Trophoblast cell (in vitro differentiated cells and primary cell): ENCODE data around the gene TFIP11.

Experiments used
- DNase-seq, 2 donors: peaks; one replicate each; pipeline ENCODE4 v3.0.0-alpha.2; 2016
- H2AFZ ChIP-seq: 2 replicates; pipeline ENCODE4 v1.6.1; 2013; ENCODE audit warnings: low read length, moderate library complexity, mild to moderate bottlenecking; ENCODE audit not compliant: insufficient read depth, poor library complexity
- H2AK5ac ChIP-seq: 2 replicates; pipeline ENCODE4 v1.6.1; 2013; ENCODE audit warnings: mild to moderate bottlenecking, low read length
- H2BK120ac ChIP-seq: 2 replicates; pipeline ENCODE4 v1.6.1; 2013; ENCODE audit warnings: low read length, mild to moderate bottlenecking, moderate library complexity; ENCODE audit not compliant: insufficient read depth, poor library complexity
- H2BK12ac ChIP-seq: 2 replicates; pipeline ENCODE4 v1.6.1; 2013; ENCODE audit warnings: mild to moderate bottlenecking, low read length, moderate library complexity
- H2BK5ac ChIP-seq: 2 replicates; pipeline ENCODE4 v1.6.1; 2013; ENCODE audit warnings: low read length, low read depth, moderate library complexity, mild to moderate bottlenecking; ENCODE audit not compliant: poor library complexity
- H3K14ac ChIP-seq: 2 replicates; pipeline ENCODE4 v1.6.1; 2013; ENCODE audit warnings: mild to moderate bottlenecking, low read length
- H3K18ac ChIP-seq: 2 replicates; pipeline ENCODE4 v1.6.1; 2013; ENCODE audit warnings: mild to moderate bottlenecking, low read length
- H3K23ac ChIP-seq: 2 replicates; pipeline ENCODE4 v1.6.1; 2013; ENCODE audit warnings: low read length
- H3K27ac ChIP-seq: 2 replicates; pipeline ENCODE4 v1.5.1; 2013; ENCODE audit warnings: low read depth, mild to moderate bottlenecking, inconsistent platforms, low read length, moderate library complexity
- H3K27me3 ChIP-seq: 2 replicates; pipeline ENCODE4 v1.6.1; 2013; ENCODE audit warnings: inconsistent platforms, mild to moderate bottlenecking, low read length, moderate library complexity; ENCODE audit not compliant: insufficient read depth
- H3K36me3 ChIP-seq, 2 experiments: 1 replicate in 1 of 2; 2 replicates in 1 of 2; pipeline ENCODE4 v1.6.1; 2013; ENCODE audit warnings: low read length in 2 of 2, mild to moderate bottlenecking in 2 of 2, moderate library complexity in 1 of 2; ENCODE audit not compliant: insufficient read depth in 2 of 2, control insufficient read depth in 1 of 2
- H3K4ac ChIP-seq: 2 replicates; pipeline ENCODE4 v1.6.1; 2013; ENCODE audit warnings: low read depth, mild to moderate bottlenecking, low read length, moderate library complexity
- H3K4me1 ChIP-seq, 2 experiments: 1 replicate in 1 of 2; 2 replicates in 1 of 2; pipeline ENCODE4 v1.6.1; 2013; ENCODE audit warnings: low read length in 2 of 2, mild to moderate bottlenecking in 2 of 2, moderate library complexity in 1 of 2; ENCODE audit not compliant: insufficient read depth in 2 of 2, control insufficient read depth in 1 of 2
- H3K4me2 ChIP-seq: 2 replicates; pipeline ENCODE4 v1.6.1; 2013; ENCODE audit warnings: inconsistent platforms, mild to moderate bottlenecking, low read length, moderate library complexity
- H3K4me3 ChIP-seq: 2 replicates; pipeline ENCODE4 v1.5.1; 2013; ENCODE audit warnings: mild to moderate bottlenecking, low read depth, low read length, inconsistent platforms
- H3K79me1 ChIP-seq: one replicate; pipeline ENCODE4 v1.6.1; 2013; ENCODE audit warnings: low read length
- H3K79me2 ChIP-seq: 2 replicates; pipeline ENCODE4 v1.6.1; 2013; ENCODE audit warnings: low read length, mild to moderate bottlenecking; ENCODE audit not compliant: control insufficient read depth, insufficient read depth, poor library complexity
- H3K9ac ChIP-seq: 2 replicates; pipeline ENCODE4 v1.6.1; 2013; ENCODE audit warnings: mild to moderate bottlenecking, low read length
- H3K9me3 ChIP-seq: 2 replicates; pipeline ENCODE4 v1.6.1; 2013; ENCODE audit warnings: low read depth, mild to moderate bottlenecking, control low read depth, inconsistent platforms, low read length; ENCODE audit not compliant: insufficient read depth
- H4K12ac ChIP-seq: 2 replicates; pipeline ENCODE4 v1.6.1; 2013; ENCODE audit warnings: low read depth, mild to moderate bottlenecking, low read length, moderate library complexity
- H4K8ac ChIP-seq: 2 replicates; pipeline ENCODE4 v1.6.1; 2013; ENCODE audit warnings: low read depth, mild to moderate bottlenecking, low read length, moderate library complexity
- H4K91ac ChIP-seq: one replicate; pipeline ENCODE4 v1.6.1; 2013; ENCODE audit warnings: low read depth, mild to moderate bottlenecking, low read length, moderate library complexity
- WGBS: extraction: QIAGEN DNeasy Blood & Tissue Kit; methylation state at CpG from one replicate; pipeline ENCODE4 v1.1.7; 2013; ENCODE audit warnings: missing lambda C conversion rate; ENCODE audit not compliant: insufficient read length, insufficient coverage; ENCODE audit errors: extremely low coverage; 5-methylcytosine and 5-hydroxymethylcytosine counted together

Gene TFIP11

GRCh38 chr22:26485806-26486390 is 26.4 kb downstream of the TFIP11 start:
- H3K4me1 ChIP-seq, result peaks cover 2 to 5% of the 10 kb centered on the region in 2 experiments
- H2BK12ac ChIP-seq, result no peak overlapping the region
- no peaks in the 10 kb centered on the region for H3K27me3 ChIP-seq
- H3K79me1 ChIP-seq, result peaks cover 9% of the 10 kb centered on the region
- no peaks in the 10 kb centered on the region for H3K9me3 ChIP-seq
- H3K4ac ChIP-seq, result peak overlapping the region; percentile 59
- no peak overlapping the region for H4K8ac ChIP-seq
- H4K91ac ChIP-seq, result no peak overlapping the region
- no peak overlapping the region for H2AK5ac ChIP-seq
- H3K27ac ChIP-seq, result no peak overlapping the region
- no peak overlapping the region for H4K12ac ChIP-seq
- H3K4me2 ChIP-seq, result no peak overlapping the region
- WGBS, result no CpG with 5 or more reads among the region's 3 CpGs
- H2BK120ac ChIP-seq, result no peak overlapping the region
- peaks cover 7% of the 10 kb centered on the region for H3K79me2 ChIP-seq
- H2BK5ac ChIP-seq, result no peak overlapping the region
- H2AFZ ChIP-seq, result no peak overlapping the region
- H3K36me3 ChIP-seq, result peaks cover 10 to 36% of the 10 kb centered on the region in 2 experiments
- no peak overlapping the region for H3K14ac ChIP-seq
- H3K9ac ChIP-seq, result peak overlapping the region; percentile 51
- no peak overlapping the region for H3K18ac ChIP-seq
- no peak overlapping the region for H3K23ac ChIP-seq
- DNase-seq, result no peak
- no peak overlapping the region for H3K4me3 ChIP-seq

- Histone ChIP-seq H3K79me1 (peaks cover 9% of the 10 kb centered on the region), H2AFZ (no peak overlapping the region)
Measured at GRCh38 chr22:26485013-26485412, 27.3 kb downstream of the TFIP11 start.

GRCh38 chr22:26484360-26484706 is 27.9 kb downstream of the TFIP11 start:
- H4K91ac ChIP-seq, result no peak overlapping the region
- H2BK12ac ChIP-seq, result no peak overlapping the region
- WGBS, result no CpG with 5 or more reads among the region's 6 CpGs

More at GRCh38 chr22:26485013-26485412, 27.3 kb downstream of the TFIP11 start:
- Histone ChIP-seq H3K4me2 (no peak overlapping the region), H3K27me3 (no peaks in the 10 kb centered on the region), H2AK5ac (no peak overlapping the region), H3K9ac (no peak overlapping the region), H3K27ac (no peak overlapping the region), H3K18ac (no peak overlapping the region), H3K4ac (peak overlapping the region; percentile 41), H3K14ac (no peak overlapping the region), H3K36me3 (peaks cover 10 to 32% of the 10 kb centered on the region in 2 experiments), H3K9me3 (no peaks in the 10 kb centered on the region), H3K4me3 (no peak overlapping the region), H4K8ac (no peak overlapping the region), H2BK120ac (no peak overlapping the region), H3K79me2 (peaks cover 7% of the 10 kb centered on the region), H2BK5ac (no peak overlapping the region), H2BK12ac (no peak overlapping the region), H4K12ac (no peak overlapping the region), H4K91ac (no peak overlapping the region), H3K4me1 (peaks cover 7 to 13% of the 10 kb centered on the region in 2 experiments), H3K23ac (no peak overlapping the region)
- WGBS, result no CpG with 5 or more reads among the region's 7 CpGs
- no peak for DNase-seq

GRCh38 chr22:26483439-26484359 is 28.6 kb downstream of the TFIP11 start, which contains the start of the genes HPS4 and SRRD:
Gene HPS4 (minus strand): TSS chr22:26483783. CDS start chr22:26481762, 2,021 bp downstream.
Gene SRRD (plus strand): TSS chr22:26483877. CDS start chr22:26483891, 14 bp downstream.
- Histone ChIP-seq H4K12ac (peak within 1 kb of the TSS; percentile 93), H2AFZ (peak within 1 kb of the TSS; percentile 82), H4K91ac (peak within 1 kb of the TSS; percentile 98), H2BK120ac (peak within 1 kb of the TSS; percentile 92), H2BK5ac (peak within 1 kb of the TSS; percentile 97), H3K4me2 (peak within 1 kb of the TSS; percentile 84), H4K8ac (peak within 1 kb of the TSS; percentile 98), H3K4me3 (peak within 1 kb of the TSS; percentile 78), H3K79me2 (peaks cover 7% of the 10 kb centered on the region), H3K4ac (peak within 1 kb of the TSS; percentile 91), H3K14ac (peak within 1 kb of the TSS; percentile 88), H3K9me3 (no peaks in the 10 kb centered on the region), H2BK12ac (no peak within 1 kb of the TSS), H3K79me1 (peaks cover 9% of the 10 kb centered on the region), H2AK5ac (peak within 1 kb of the TSS; percentile 96), H3K36me3 (peaks cover 5 to 21% of the 10 kb centered on the region in 2 experiments), H3K4me1 (peaks cover 7 to 17% of the 10 kb centered on the region in 2 experiments), H3K18ac (peak within 1 kb of the TSS; percentile 99), H3K27ac (peak within 1 kb of the TSS; percentile 96), H3K9ac (peak within 1 kb of the TSS; percentile 96), H3K27me3 (no peaks in the 10 kb centered on the region), H3K23ac (no peak within 1 kb of the TSS)
- peak; percentile 92 to 96 for DNase-seq
- WGBS, result no CpG with 5 or more reads among the region's 85 CpGs

More at GRCh38 chr22:26484360-26484706, 27.9 kb downstream of the TFIP11 start:
- Histone ChIP-seq H3K27me3 (no peaks in the 10 kb centered on the region), H3K27ac (no peak overlapping the region), H3K4me3 (no peak overlapping the region), H3K4me2 (peak overlapping the region; percentile 67), H3K36me3 (peaks cover 9 to 26% of the 10 kb centered on the region in 2 experiments), H3K79me1 (peaks cover 9% of the 10 kb centered on the region), H3K4me1 (peaks cover 7 to 17% of the 10 kb centered on the region in 2 experiments), H2BK5ac (no peak overlapping the region), H2AK5ac (peak overlapping the region; percentile 18), H2BK120ac (no peak overlapping the region), H3K18ac (no peak overlapping the region), H4K8ac (no peak overlapping the region), H3K23ac (no peak overlapping the region), H3K9ac (no peak overlapping the region), H2AFZ (no peak overlapping the region), H4K12ac (no peak overlapping the region), H3K4ac (peak overlapping the region; percentile 76), H3K14ac (no peak overlapping the region), H3K9me3 (no peaks in the 10 kb centered on the region), H3K79me2 (peaks cover 7% of the 10 kb centered on the region)
- DNase-seq, result peak in 1 of 2 donors; percentile 12
